Osteocyte (in vitro differentiated cells): ENCODE results near the gene SMIM35. TPM values are rescaled to one million over a fixed set of nuclear protein-coding genes. Genes with fewer than 3 reads are reported as not detected.

Experiments used
- DNase-seq: peaks from one replicate; pipeline ENCODE4 v3.0.0; 2021; ENCODE audit warnings: mixed read lengths; ENCODE audit not compliant: unreplicated experiment; ENCODE audit errors: extremely low spot score
- H3K27ac Mint-ChIP-seq: one replicate; pipeline ENCODE4 v1.8.0; 2021; ENCODE audit warnings: mild to moderate bottlenecking, mixed read lengths; ENCODE audit not compliant: unreplicated experiment
- H3K27me3 Mint-ChIP-seq: one replicate; pipeline ENCODE4 v1.8.0; 2021; ENCODE audit warnings: mixed read lengths; ENCODE audit not compliant: unreplicated experiment
- H3K36me3 Mint-ChIP-seq: one replicate; pipeline ENCODE4 v1.8.0; 2021; ENCODE audit warnings: mixed read lengths; ENCODE audit not compliant: unreplicated experiment
- H3K4me1 Mint-ChIP-seq: one replicate; pipeline ENCODE4 v1.8.0; 2021; ENCODE audit warnings: mixed read lengths; ENCODE audit not compliant: unreplicated experiment
- H3K4me3 Mint-ChIP-seq: one replicate; pipeline ENCODE4 v1.8.0; 2021; ENCODE audit warnings: mild to moderate bottlenecking, moderate library complexity, mixed read lengths; ENCODE audit not compliant: unreplicated experiment
- H3K9me3 Mint-ChIP-seq: one replicate; pipeline ENCODE4 v1.8.0; 2021; ENCODE audit warnings: mixed read lengths; ENCODE audit not compliant: unreplicated experiment
- CTCF ChIP-seq: fragments of 200-600 bp; sonication (generic); IDR thresholded peaks from 2 replicates; pipeline ENCODE4 v1.5.0; 2021; ENCODE audit warnings: antibody characterized with exemption, mild to moderate bottlenecking, moderate library complexity
- total RNA-seq: library from RNA; stranded (reverse); gene quantifications from 2 replicates; pipeline ENCODE4 v1.2.1, GENCODE V29; 2021

The SMIM35 gene
- total RNA-seq, 1 donor from 2014 or later = not detected

- Mint-ChIP-seq H3K4me1 (no peaks in the 10 kb centered on the region), H3K27ac (no peak overlapping the region), H3K4me3 (no peak overlapping the region), H3K36me3 (no peaks in the 10 kb centered on the region), H3K27me3 (peaks cover 5% of the 10 kb centered on the region), H3K9me3 (no peaks in the 10 kb centered on the region)
- no peak for DNase-seq
- no peak for TF ChIP-seq CTCF
Measured at GRCh38 chr11:118073554-118073953, 13.2 kb downstream of the SMIM35 start.

- Mint-ChIP-seq H3K4me1 (no peaks in the 10 kb centered on the region), H3K27ac (no peak overlapping the region), H3K9me3 (no peaks in the 10 kb centered on the region), H3K4me3 (no peak overlapping the region), H3K27me3 (no peaks in the 10 kb centered on the region), H3K36me3 (no peaks in the 10 kb centered on the region)
- TF ChIP-seq CTCF = no peak
- no peak for DNase-seq
Measured at GRCh38 chr11:118071416-118072030, 15.2 kb downstream of the SMIM35 start.

- TF ChIP-seq CTCF = no peak
- no peaks in the 10 kb centered on the region for H3K9me3 Mint-ChIP-seq
- peaks cover 3% of the 10 kb centered on the region for H3K27me3 Mint-ChIP-seq
- DNase-seq = no peak
- no peaks in the 10 kb centered on the region for H3K4me1 Mint-ChIP-seq
- H3K36me3 Mint-ChIP-seq = no peaks in the 10 kb centered on the region
- H3K27ac Mint-ChIP-seq = no peak overlapping the region
- H3K4me3 Mint-ChIP-seq = no peak overlapping the region
Measured at GRCh38 chr11:118068945-118069612, 17.7 kb downstream of the SMIM35 start.

GRCh38 chr11:118068206-118068944 is 18.4 kb downstream of the SMIM35 start:
- H3K4me3 Mint-ChIP-seq = no peak overlapping the region
- H3K9me3 Mint-ChIP-seq = no peaks in the 10 kb centered on the region
- H3K4me1 Mint-ChIP-seq = no peaks in the 10 kb centered on the region
- H3K27me3 Mint-ChIP-seq = peaks cover 3% of the 10 kb centered on the region
- no peak for DNase-seq
- no peak for TF ChIP-seq CTCF
- no peaks in the 10 kb centered on the region for H3K36me3 Mint-ChIP-seq
- H3K27ac Mint-ChIP-seq = no peak overlapping the region

- no peak for DNase-seq
- no peak for TF ChIP-seq CTCF
- Mint-ChIP-seq H3K4me3 (no peak overlapping the region), H3K36me3 (no peaks in the 10 kb centered on the region), H3K27ac (no peak overlapping the region), H3K9me3 (no peaks in the 10 kb centered on the region), H3K4me1 (no peaks in the 10 kb centered on the region), H3K27me3 (peaks cover 6% of the 10 kb centered on the region)
Measured at GRCh38 chr11:118067006-118067405, 19.8 kb downstream of the SMIM35 start.
